Psoas muscle (tissue), 8 donors: ENCODE measurements around the gene PXMP4. TPM values are rescaled to one million over a fixed set of nuclear protein-coding genes. Genes with fewer than 3 reads are reported as not detected.
A peak's percentile ranks its signal among the peaks of the same experiment; 100 is the strongest.

Experiments
- ATAC-seq, 4 donors: fragments of 200-7000 bp; cut with Tn5 transposase; one replicate each; pipeline ENCODE4 v1.9.1; 2020; ENCODE audit warnings: moderate library complexity in 3 of 4, mild to moderate bottlenecking in 2 of 4
- DNase-seq, 2 donors: peaks; one replicate each; pipeline ENCODE4 v3.0.0-alpha.2; 2020
- H3K27ac ChIP-seq: fragments of 200-600 bp; one replicate; pipeline ENCODE4 v1.8.0; 2022
- H3K27me3 ChIP-seq, 3 donors: fragments of 200-600 bp in 1 of 3; one replicate each; pipeline versions ENCODE4 v1.6.1 to v1.8.0; 2013 to 2022; ENCODE audit warnings: low read length in 2 of 3, mild to moderate bottlenecking in 2 of 3, moderate library complexity in 1 of 3; ENCODE audit not compliant: insufficient read depth in 3 of 3
- H3K36me3 ChIP-seq, 2 donors: fragments of 200-600 bp in 1 of 2; one replicate each; pipeline versions ENCODE4 v1.6.1 to v1.8.0; 2013 to 2022; ENCODE audit warnings: low read depth in 1 of 2, mild to moderate bottlenecking in 1 of 2, moderate library complexity in 1 of 2; ENCODE audit not compliant: insufficient read depth in 1 of 2
- H3K4me1 ChIP-seq: fragments of 200-600 bp; one replicate; pipeline ENCODE4 v1.8.0; 2022
- H3K4me3 ChIP-seq: fragments of 200-600 bp; one replicate; pipeline ENCODE4 v1.8.0; 2022; ENCODE audit warnings: mild to moderate bottlenecking
- H3K9me3 ChIP-seq: fragments of 200-600 bp; one replicate; pipeline ENCODE4 v1.8.0; 2022
- whole genome bisulfite sequencing, 3 donors: extraction: QIAGEN DNeasy Blood & Tissue Kit; methylation state at CpG; one replicate each; pipeline versions ENCODE4 v1.1.6 to v1.1.7; 2013; 5-methylcytosine and 5-hydroxymethylcytosine counted together
- intact Hi-C, 2 donors: fragments of 100-400 bp; cut with DNase I; formaldehyde crosslinking; loops; one replicate each; pipeline versions ENCODE4 v1.11.0 to v1.14.2; 2022
- polyA plus RNA-seq, 3 donors: library from polyadenylated mRNA; stranded (reverse); fragments of 200-250 nt; gene quantifications; one replicate each; pipeline ENCODE4 v1.2.3, GENCODE V29; 2013
- total RNA-seq, 4 donors: library from RNA; stranded (reverse); fragmentation: NEBNext Ultra II Directional in 2 of 4; extraction: Animal tissue kit (Norgen Biotek cat#: 25700) in 2 of 4; gene quantifications; one replicate each; pipeline versions ENCODE4 v1.2.1 to v1.2.4, GENCODE V29; 2021 to 2023
- TF ChIP-seq, protein P1 (sequence below): fragments of 200-600 bp; IDR thresholded peaks from one replicate; pipeline ENCODE4 v1.8.0; 2022; ENCODE audit warnings: antibody characterized with exemption
- donor health status: healthy with polysubstance abuse.
- donor health status: DM: no; HTN: no; CAD: no; lungs with moderate emphysema.
- donor health status: Bipolar disorder and iron deficiency.
- donor health status: healthy.
- donor health status: DM: yes; HTN: yes; CAD: no.
- donor health status: DM: no; HTN: no; CAD: no.
- donor health status: DM: no; HTN: no; CAD: no.
- donor health status: DM: yes; HTN: yes; CAD: no.

Gene PXMP4
- total and polyA plus RNA-seq, 7 donors: 1.9 to 10.6 (median 5.1) TPM

GRCh38 chr20:33733654-33734576 is 13.8 kb upstream of the PXMP4 start:
- ATAC-seq (no peak), DNase-seq (no peak)
- TF ChIP-seq, protein P1, sequence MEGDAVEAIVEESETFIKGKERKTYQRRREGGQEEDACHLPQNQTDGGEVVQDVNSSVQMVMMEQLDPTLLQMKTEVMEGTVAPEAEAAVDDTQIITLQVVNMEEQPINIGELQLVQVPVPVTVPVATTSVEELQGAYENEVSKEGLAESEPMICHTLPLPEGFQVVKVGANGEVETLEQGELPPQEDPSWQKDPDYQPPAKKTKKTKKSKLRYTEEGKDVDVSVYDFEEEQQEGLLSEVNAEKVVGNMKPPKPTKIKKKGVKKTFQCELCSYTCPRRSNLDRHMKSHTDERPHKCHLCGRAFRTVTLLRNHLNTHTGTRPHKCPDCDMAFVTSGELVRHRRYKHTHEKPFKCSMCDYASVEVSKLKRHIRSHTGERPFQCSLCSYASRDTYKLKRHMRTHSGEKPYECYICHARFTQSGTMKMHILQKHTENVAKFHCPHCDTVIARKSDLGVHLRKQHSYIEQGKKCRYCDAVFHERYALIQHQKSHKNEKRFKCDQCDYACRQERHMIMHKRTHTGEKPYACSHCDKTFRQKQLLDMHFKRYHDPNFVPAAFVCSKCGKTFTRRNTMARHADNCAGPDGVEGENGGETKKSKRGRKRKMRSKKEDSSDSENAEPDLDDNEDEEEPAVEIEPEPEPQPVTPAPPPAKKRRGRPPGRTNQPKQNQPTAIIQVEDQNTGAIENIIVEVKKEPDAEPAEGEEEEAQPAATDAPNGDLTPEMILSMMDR: no peak
- Histone ChIP-seq H3K4me1 (peaks cover 3% of the 10 kb centered on the region), H3K36me3 (no peaks in the 10 kb centered on the region), H3K9me3 (peaks cover 18% of the 10 kb centered on the region), H3K27ac (peak overlapping the region; percentile 37), H3K4me3 (no peak overlapping the region), H3K27me3 (no peaks in the 10 kb centered on the region)
- intact Hi-C loops: no loop called here
- WGBS, 3 donors: 62 to 82% (median 77%) methylated on average over 6 of the region's 6 CpGs

DNA sequence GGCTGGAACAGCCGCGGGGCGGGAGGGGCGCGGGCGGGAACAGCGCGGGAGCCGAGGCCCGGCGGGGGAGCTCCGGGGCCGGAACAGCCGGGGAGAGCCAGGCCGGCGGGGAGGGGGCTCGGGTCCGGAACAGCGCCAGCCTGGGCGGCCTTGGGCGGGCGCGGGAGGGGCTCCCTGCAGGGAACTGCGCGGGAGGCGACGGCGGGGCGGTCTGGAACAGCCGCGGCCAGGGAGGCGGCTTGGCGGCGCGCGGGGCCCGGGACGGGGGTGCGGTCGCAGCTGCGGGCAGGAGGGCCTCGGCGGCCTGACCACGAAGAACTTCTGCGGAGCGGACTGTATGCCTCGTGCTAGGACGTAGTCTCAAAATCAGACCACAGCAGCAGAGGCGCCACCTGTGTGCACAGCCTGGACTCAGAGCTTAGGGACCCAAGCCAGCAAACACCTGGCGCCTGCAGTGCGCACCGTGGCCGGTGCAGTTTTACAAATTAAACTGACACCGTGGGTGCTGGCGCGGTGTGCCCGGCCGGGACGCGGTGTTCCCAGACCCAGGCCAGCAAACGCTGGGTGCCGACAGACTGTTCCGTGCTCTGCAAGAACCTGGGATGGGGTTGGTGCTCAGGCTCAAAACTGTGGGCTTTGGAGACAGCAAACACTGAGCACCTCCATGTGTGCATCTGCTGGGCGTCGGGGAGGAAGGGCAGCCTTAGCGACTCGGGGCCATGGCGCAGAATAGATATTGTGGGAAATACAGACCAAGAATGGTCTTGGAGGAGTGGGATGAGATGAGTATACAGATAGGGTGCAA is 12.3 kb upstream of the PXMP4 start:
- ATAC-seq (peak; percentile 69 to 80 (median 76)), DNase-seq (peak; percentile 87 to 93)
- peaks cover 3% of the 10 kb centered on the region for H3K4me1 ChIP-seq
- TF ChIP-seq, protein P1: no peak
- 1 to 3% (median 1%) methylated on average over 40 to 68 of the region's 68 CpGs for WGBS, 3 donors
- intact Hi-C loops: no loop called here
- no peaks in the 10 kb centered on the region for H3K27me3 ChIP-seq
- H3K4me3 ChIP-seq: peak overlapping the region; percentile 72
- peak overlapping the region; percentile 81 for H3K27ac ChIP-seq
- H3K9me3 ChIP-seq: peaks cover 14% of the 10 kb centered on the region
- H3K36me3 ChIP-seq: no peaks in the 10 kb centered on the region

DNA sequence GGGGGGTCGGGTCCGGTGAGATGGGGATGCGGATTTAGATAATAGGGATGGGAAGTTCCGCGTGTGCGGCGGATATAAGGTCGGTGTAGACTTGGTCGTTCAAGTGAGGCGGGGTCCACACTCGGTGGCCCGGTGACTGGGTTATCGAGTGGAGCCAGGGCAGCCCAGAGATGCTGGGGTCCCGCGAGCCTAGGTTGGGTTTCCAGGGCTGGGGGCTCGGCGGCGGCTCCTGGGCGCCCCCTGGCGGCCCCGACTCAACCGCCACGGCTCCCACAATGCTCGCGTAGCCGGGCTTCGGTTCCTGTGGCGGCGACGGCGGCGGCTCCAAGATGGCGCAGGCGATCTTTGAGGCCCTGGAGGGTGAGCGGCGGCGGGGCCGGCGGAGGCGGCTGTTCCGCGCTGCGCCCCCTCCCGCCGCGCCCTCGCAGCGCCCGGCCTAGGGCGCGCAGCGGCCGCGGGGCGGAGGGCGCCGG is 11.6 kb upstream of the PXMP4 start, which contains the start of gene ZNF341:
TSS of gene ZNF341 (plus strand) at position 304 of the 473 bp plus-strand sequence. CDS start at position 330, 26 bp downstream.
- H3K27me3 ChIP-seq: no peaks in the 10 kb centered on the region
- H3K36me3 ChIP-seq: no peaks in the 10 kb centered on the region
- peaks cover 8% of the 10 kb centered on the region for H3K9me3 ChIP-seq
- DNase-seq (peak; percentile 89 to 95), ATAC-seq (peak; percentile 79 to 88 (median 83))
- H3K27ac ChIP-seq: peak within 1 kb of the TSS; percentile 81
- H3K4me3 ChIP-seq: peak within 1 kb of the TSS; percentile 72
- TF ChIP-seq, protein P1: peak; percentile 85
- peaks cover 3% of the 10 kb centered on the region for H3K4me1 ChIP-seq
- 2 to 4% (median 4%) methylated on average over 44 to 57 of the region's 57 CpGs for WGBS, 3 donors
- intact Hi-C loops: no loop called here

- Histone ChIP-seq H3K4me3 (peak overlapping the region; percentile 72), H3K4me1 (peaks cover 3% of the 10 kb centered on the region), H3K9me3 (peaks cover 2% of the 10 kb centered on the region), H3K27ac (peak overlapping the region; percentile 81), H3K27me3 (no peaks in the 10 kb centered on the region), H3K36me3 (no peaks in the 10 kb centered on the region)
- TF ChIP-seq, protein P1: no peak
- 78 to 82% (median 81%) methylated on average over 18 of the region's 18 CpGs for WGBS, 3 donors
- no peak for DNase-seq
- ATAC-seq: peak in 1 of 4 donors; percentile 1
- intact Hi-C loops: no loop called here
Observed at GRCh38 chr20:33730946-33731692, 11.0 kb upstream of the PXMP4 start.
